Breast epithelium (tissue), 4 donors: ENCODE results near the gene IFNA5. TPM values are rescaled to one million over a fixed set of nuclear protein-coding genes. Genes with fewer than 3 reads are reported as not detected.

Source experiments
- DNase-seq, 2 donors: peaks; one replicate each; pipeline ENCODE4 v3.0.0-alpha.2; 2019; ENCODE audit warnings: low spot score in 2 of 2
- H3K27ac ChIP-seq, 2 donors: fragments of 200-600 bp; sonication (generic) in 1 of 2; one replicate each; pipeline ENCODE4 v1.5.1; 2016 to 2019; ENCODE audit warnings: mild to moderate bottlenecking in 1 of 2
- H3K27me3 ChIP-seq, 2 donors: fragments of 200-600 bp; sonication (generic) in 1 of 2; one replicate each; pipeline versions ENCODE4 v1.5.1 to v1.6.0; 2017 to 2019; ENCODE audit warnings: control low read depth in 1 of 2, mild to moderate bottlenecking in 1 of 2
- H3K36me3 ChIP-seq: fragments of 200-600 bp; one replicate; pipeline ENCODE4 v1.5.1; 2019
- H3K4me1 ChIP-seq, 2 donors: fragments of 200-600 bp; sonication (generic); one replicate each; pipeline ENCODE4 v1.5.1; 2016 to 2019; ENCODE audit warnings: control low read depth in 1 of 2
- H3K4me3 ChIP-seq, 3 donors: fragments of 200-600 bp; sonication (generic); 1 replicate in 2 of 3; 2 replicates in 1 of 3; pipeline ENCODE4 v1.5.1; 2016 to 2019; ENCODE audit warnings: mild to moderate bottlenecking in 3 of 3, moderate library complexity in 2 of 3
- H3K9me3 ChIP-seq, 2 donors: fragments of 200-600 bp; sonication (generic) in 1 of 2; one replicate each; pipeline ENCODE4 v1.5.1; 2016 to 2019; ENCODE audit warnings: control low read depth in 1 of 2
- CTCF ChIP-seq, 3 donors: fragments of 450-650 bp; IDR thresholded peaks; one replicate each; pipeline ENCODE4 v1.5.1; 2016 to 2017; ENCODE audit warnings: antibody characterized with exemption in 3 of 3, mild to moderate bottlenecking in 3 of 3, moderate library complexity in 3 of 3
- POLR2A ChIP-seq: fragments of 450-650 bp; IDR thresholded peaks from one replicate; pipeline ENCODE4 v1.6.1; 2016; ENCODE audit warnings: antibody characterized with exemption, mild to moderate bottlenecking, moderate library complexity
- POLR2AphosphoS5 ChIP-seq, 3 donors: sonication (generic); formaldehyde crosslinking; IDR thresholded peaks; one replicate each; pipeline ENCODE4 v1.6.1; 2017; ENCODE audit warnings: antibody characterized with exemption in 3 of 3
- intact Hi-C: fragments of 100-400 bp; cut with DNase I; formaldehyde crosslinking; loops from one replicate; pipeline ENCODE4 v1.15.1; 2023; ENCODE audit warnings: low total_unique reads
- total RNA-seq, 3 donors: library from RNA; depleted of rRNA; stranded (reverse); fragments of >200 nt; gene quantifications; one replicate each; pipeline ENCODE4 v1.1.0, GENCODE V29; 2016

Gene IFNA5
- total RNA-seq, 3 donors from 2014 or later, result 0.32 TPM; not detected in 2

GRCh38 chr9:21265421-21266189, 39.5 kb downstream of the IFNA5 start:
- no peak for TF ChIP-seq CTCF (IDR thresholded peaks at IDR 0.05)
- TF ChIP-seq POLR2A, result no peak
- TF ChIP-seq POLR2AphosphoS5 (IDR thresholded peaks at IDR 0.05), result no peak
- Histone ChIP-seq H3K9me3 (no peaks in the 10 kb centered on the region), H3K36me3 (no peaks in the 10 kb centered on the region), H3K4me1 (peaks cover 0 to 5% of the 10 kb centered on the region in 2 donors), H3K27me3 (no peaks in the 10 kb centered on the region), H3K4me3 (no peak overlapping the region), H3K27ac (no peak overlapping the region)
- no peak for DNase-seq
- intact Hi-C loops, result no loop called here

DNA sequence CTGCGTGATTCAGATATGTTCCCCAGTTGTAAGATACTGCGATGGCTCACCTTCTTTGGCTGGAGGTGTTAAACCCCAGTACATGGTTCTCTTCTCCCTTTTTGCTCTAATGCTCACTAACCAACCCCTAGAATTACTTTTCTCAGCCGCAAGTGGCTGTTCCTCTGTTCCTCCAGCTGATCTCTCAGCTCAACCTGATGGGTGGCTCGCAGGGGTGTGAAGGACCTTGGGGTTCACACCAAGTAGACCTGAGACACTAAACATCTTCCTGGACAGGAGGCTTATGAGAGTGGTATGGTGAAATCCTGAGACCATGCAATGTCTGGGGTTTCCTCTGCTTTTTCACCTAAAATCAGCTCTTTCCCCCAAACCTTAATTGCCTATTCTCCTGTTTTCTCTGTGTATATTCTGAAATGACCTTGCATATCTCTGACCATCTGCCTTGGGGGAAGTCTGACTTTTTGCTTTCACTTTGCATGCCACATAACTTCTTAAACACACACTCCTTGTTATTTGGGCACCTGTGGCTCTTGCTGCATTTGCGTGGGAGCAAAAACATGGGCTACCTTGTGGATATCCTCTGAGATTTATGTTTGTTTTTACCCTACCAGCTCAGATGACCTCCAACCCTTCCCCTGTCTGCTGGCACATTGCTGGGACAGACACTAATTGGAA, 49.4 kb downstream of the IFNA5 start:
- no peaks in the 10 kb centered on the region for H3K36me3 ChIP-seq
- no peak overlapping the region for H3K27ac ChIP-seq
- DNase-seq, result no peak
- H3K4me3 ChIP-seq, result no peak overlapping the region
- intact Hi-C loops, result loop anchor here (10.0 kb wide), 1 partner anchor 841 kb away; no protein-coding TSS in a partner anchor
- H3K27me3 ChIP-seq, result no peaks in the 10 kb centered on the region
- no peaks in the 10 kb centered on the region for H3K4me1 ChIP-seq
- TF ChIP-seq CTCF (IDR thresholded peaks at IDR 0.05) (no peak), POLR2A (no peak), POLR2AphosphoS5 (IDR thresholded peaks at IDR 0.05) (no peak)
- H3K9me3 ChIP-seq, result no peaks in the 10 kb centered on the region

Other genes with a start within 250 kb of the IFNA5 start
- gene IFNB1, start 227.4 kb downstream of the IFNA5 start, total RNA-seq, result not detected
- not detected for gene IFNW1, start 163.5 kb downstream of the IFNA5 start, total RNA-seq
- gene IFNA21, start 138.7 kb downstream of the IFNA5 start, total RNA-seq, result not detected
- not detected for gene IFNA4, start 117.7 kb downstream of the IFNA5 start, total RNA-seq
- gene IFNA7, start 103.1 kb downstream of the IFNA5 start, total RNA-seq, result not detected
- gene IFNA10, start 98.2 kb downstream of the IFNA5 start, total RNA-seq, result not detected
- gene IFNA16, start 88.0 kb downstream of the IFNA5 start, total RNA-seq, result not detected
- gene IFNA17, start 77.1 kb downstream of the IFNA5 start, total RNA-seq, result not detected
- gene IFNA14, start 65.3 kb downstream of the IFNA5 start, total RNA-seq, result not detected
- gene KLHL9, start 30.1 kb upstream of the IFNA5 start, total RNA-seq, result 10 to 100 TPM; 18.4 to 34.7 (median 25.9) TPM
- not detected for gene IFNA6, start 45.6 kb upstream of the IFNA5 start, total RNA-seq
- not detected for gene IFNA13, start 62.7 kb upstream of the IFNA5 start, total RNA-seq
- not detected for gene IFNA2, start 80.1 kb upstream of the IFNA5 start, total RNA-seq
- not detected for gene IFNA8, start 103.8 kb upstream of the IFNA5 start, total RNA-seq
- gene IFNA1, start 135.1 kb upstream of the IFNA5 start, total RNA-seq, result not detected
- gene IFNE, start 177.0 kb upstream of the IFNA5 start, total RNA-seq, result 1 to 10 TPM in 1 of 3 donors, under 1 TPM in 1, not detected in 1; 0.33 to 1.0 TPM